ENCODE results near the gene TP53. TPM values are rescaled to one million over a fixed set of nuclear protein-coding genes. Genes with fewer than 3 reads are reported as not detected.
"Not testable (repeated sequence)": the region's sequence is repeated elsewhere in the genome, so short reads cannot be mapped to it uniquely, and the experiment has no call there.

Gene TP53
- total and polyA plus RNA-seq, 8 donors, result 50.9 to 90.4 (median 80.6) TPM

DNA sequence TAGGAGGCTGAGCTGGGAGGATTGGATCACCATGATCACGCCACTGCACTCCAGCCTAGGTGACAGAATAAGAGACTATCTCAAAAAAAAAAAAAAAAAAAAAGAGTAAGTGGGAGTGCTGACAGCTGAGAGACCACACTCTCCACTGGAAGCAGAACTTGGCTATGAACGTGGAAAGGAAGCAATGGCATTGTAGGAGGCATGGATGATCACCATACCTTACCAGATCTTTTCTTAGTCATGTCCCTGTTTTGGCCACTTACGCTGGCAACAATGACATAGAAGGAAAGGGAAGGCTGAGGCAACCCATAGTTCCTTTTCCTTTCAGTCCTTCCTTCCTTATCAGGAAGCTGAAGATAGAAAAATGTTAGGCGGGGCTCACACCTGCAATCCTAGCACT, 40.3 kb downstream of the TP53 start:
- Histone ChIP-seq H3K4me1 (peaks cover 16 to 24% of the 10 kb centered on the region in 2 donors), H3K4me3 (no peak overlapping the region), H3K9me3 (no peaks in the 10 kb centered on the region), H3K27me3 (peaks cover 14 to 54% of the 10 kb centered on the region in 2 donors), H3K36me3 (no peaks in the 10 kb centered on the region), H3K27ac (no peak overlapping the region)
- DNase-seq (no peak), ATAC-seq (no peak)
- TF ChIP-seq, protein P1, sequence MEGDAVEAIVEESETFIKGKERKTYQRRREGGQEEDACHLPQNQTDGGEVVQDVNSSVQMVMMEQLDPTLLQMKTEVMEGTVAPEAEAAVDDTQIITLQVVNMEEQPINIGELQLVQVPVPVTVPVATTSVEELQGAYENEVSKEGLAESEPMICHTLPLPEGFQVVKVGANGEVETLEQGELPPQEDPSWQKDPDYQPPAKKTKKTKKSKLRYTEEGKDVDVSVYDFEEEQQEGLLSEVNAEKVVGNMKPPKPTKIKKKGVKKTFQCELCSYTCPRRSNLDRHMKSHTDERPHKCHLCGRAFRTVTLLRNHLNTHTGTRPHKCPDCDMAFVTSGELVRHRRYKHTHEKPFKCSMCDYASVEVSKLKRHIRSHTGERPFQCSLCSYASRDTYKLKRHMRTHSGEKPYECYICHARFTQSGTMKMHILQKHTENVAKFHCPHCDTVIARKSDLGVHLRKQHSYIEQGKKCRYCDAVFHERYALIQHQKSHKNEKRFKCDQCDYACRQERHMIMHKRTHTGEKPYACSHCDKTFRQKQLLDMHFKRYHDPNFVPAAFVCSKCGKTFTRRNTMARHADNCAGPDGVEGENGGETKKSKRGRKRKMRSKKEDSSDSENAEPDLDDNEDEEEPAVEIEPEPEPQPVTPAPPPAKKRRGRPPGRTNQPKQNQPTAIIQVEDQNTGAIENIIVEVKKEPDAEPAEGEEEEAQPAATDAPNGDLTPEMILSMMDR (IDR thresholded peaks at IDR 0.05), result no peak
- intact Hi-C loops (cut with DNase I), result no loop called here

DNA sequence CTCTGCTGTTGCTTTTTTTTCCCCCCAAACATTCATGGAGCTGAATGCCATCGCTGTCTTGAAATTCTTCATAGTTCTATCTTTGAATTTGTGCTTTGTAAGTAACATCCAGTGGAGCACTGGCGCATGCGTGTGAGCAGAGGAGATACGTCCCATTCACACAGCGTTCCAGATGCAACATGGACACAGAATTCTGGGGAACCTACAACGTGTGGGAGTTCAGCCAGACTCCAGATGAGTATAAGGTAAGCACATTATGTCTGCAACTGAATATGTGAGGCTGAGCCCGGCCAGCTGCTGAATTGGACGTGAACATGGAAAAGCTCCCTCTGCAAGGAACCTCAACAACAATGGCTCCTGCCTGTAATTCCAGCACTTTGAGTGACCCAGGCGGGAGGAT, 40.8 kb downstream of the TP53 start:
- intact Hi-C loops (cut with DNase I), result no loop called here
- DNase-seq, result no peak
- no peak for ATAC-seq

DNA sequence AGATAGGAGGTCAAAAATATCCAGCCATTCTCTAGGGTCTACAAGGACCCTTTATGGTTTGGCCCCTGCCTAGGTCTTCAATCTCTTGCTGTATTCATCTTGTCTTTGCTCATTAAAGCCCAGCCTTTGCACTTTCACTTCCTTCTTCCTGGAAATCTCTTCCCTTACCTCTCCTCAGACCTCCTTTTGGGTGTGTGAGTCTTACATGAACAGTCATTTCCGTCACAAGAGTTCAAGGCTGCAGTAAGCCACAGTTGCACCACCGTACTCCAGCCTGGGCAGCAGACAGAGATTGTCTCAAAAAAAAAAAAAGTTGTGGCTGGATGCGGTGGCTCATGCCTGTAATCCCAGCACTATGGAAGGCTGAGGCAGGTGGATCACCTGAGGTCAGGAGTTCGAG, 42.5 kb downstream of the TP53 start:
- intact Hi-C loops (cut with DNase I), result no loop called here
- H3K27me3 ChIP-seq, result peaks cover 0 to 31% of the 10 kb centered on the region in 2 donors
- H3K27ac ChIP-seq, result no peak overlapping the region
- H3K4me1 ChIP-seq, result peaks cover 0 to 4% of the 10 kb centered on the region in 2 donors
- TF ChIP-seq, protein P1 (IDR thresholded peaks at IDR 0.05), result no peak
- H3K4me3 ChIP-seq, result no peak overlapping the region
- H3K9me3 ChIP-seq, result no peaks in the 10 kb centered on the region
- no peak for DNase-seq
- no peaks in the 10 kb centered on the region for H3K36me3 ChIP-seq
- no peak for ATAC-seq

More for the DNA sequence above, 40.8 kb downstream of the TP53 start:
- no peak overlapping the region for H3K27ac ChIP-seq
- no peaks in the 10 kb centered on the region for H3K36me3 ChIP-seq
- H3K4me3 ChIP-seq, result no peak overlapping the region
- peaks cover 14 to 19% of the 10 kb centered on the region in 2 donors for H3K4me1 ChIP-seq
- TF ChIP-seq, protein P1 (IDR thresholded peaks at IDR 0.05), result no peak
- peaks cover 9 to 48% of the 10 kb centered on the region in 2 donors for H3K27me3 ChIP-seq
- no peaks in the 10 kb centered on the region for H3K9me3 ChIP-seq

DNA sequence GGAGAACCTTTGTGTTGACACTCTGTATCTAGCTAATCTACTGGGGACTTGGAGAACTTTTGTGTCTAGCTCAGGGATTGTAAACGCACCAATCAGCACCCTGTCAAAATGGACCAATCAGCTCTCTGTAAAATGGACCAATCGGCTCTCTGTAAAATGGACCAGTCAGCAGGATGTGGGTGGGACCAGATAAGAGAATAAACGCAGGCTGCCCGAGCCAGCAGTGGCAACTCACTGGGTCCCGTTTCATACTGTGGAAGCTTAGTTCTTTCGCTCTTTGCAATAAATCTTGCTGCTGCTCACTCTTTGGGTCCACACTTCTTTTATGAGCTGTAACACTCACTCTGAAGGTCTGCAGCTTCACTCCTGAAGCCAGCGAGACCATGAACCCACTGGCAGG, 45.7 kb downstream of the TP53 start:
- H3K27me3 ChIP-seq; ATAC-seq; H3K9me3 ChIP-seq; H3K4me1 ChIP-seq; H3K36me3 ChIP-seq; intact Hi-C loops (cut with DNase I); H3K27ac ChIP-seq; H3K4me3 ChIP-seq; DNase-seq: not testable (repeated sequence)

DNA sequence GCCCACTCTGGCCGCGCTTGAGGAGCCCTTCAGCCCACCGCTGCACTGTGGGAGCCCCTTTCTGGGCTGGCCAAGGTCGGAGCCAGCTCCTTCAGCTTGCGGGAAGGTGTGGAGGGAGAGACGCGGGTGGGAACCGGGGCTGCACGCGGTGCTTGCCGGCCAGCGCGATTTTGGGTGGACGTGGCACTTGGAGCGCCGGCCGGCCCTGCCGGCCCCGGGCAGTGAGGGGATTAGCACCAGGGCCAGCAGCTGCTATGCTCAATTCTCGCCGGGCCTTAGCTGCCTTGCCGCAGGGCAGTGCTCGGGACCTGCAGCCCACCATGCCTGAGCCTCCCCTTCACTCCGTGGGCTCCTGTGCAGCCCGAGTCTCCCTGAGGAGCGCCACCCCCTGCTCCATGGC, 46.5 kb downstream of the TP53 start:
- ATAC-seq (no peak), DNase-seq (no peak)
- no peak overlapping the region for H3K27ac ChIP-seq
- no peaks in the 10 kb centered on the region for H3K36me3 ChIP-seq
- peaks cover 0 to 7% of the 10 kb centered on the region in 2 donors for H3K27me3 ChIP-seq
- intact Hi-C loops (cut with DNase I), result no loop called here
- peaks cover 0 to 4% of the 10 kb centered on the region in 2 donors for H3K4me1 ChIP-seq
- H3K4me3 ChIP-seq, result no peak overlapping the region
- H3K9me3 ChIP-seq, result no peaks in the 10 kb centered on the region
- TF ChIP-seq, protein P1 (IDR thresholded peaks at IDR 0.05), result no peak

DNA sequence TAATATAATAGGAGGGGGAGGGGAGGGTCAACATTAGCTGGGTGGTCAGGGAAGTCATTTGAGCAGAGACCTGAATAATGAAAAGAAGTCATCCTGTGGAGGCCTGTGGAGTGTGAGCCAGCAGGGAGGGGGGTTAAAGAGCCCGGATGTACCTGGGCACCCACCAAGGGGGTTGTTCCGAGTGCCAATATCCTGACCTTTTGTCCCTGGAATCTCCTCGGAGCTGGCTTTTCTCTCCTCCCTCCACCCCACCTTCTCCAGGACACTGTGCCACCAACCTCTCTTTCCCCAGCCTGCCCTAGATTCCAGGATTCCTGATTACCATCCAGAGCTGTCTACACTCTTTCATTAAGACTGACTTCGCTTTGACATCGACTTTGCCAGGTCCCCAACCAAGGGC, 51.1 kb downstream of the TP53 start:
- intact Hi-C loops (cut with DNase I), result loop anchor here in 1 of 2 donors (10.0 kb wide), 1 partner anchor 49 kb away; the partner anchor contains the start of genes TP53 and WRAP53

More for the DNA sequence above, 51.1 kb downstream of the TP53 start:
- H3K27ac ChIP-seq, result no peak overlapping the region
- TF ChIP-seq, protein P1 (IDR thresholded peaks at IDR 0.05), result no peak
- H3K4me3 ChIP-seq, result no peak overlapping the region
- ATAC-seq (no peak), DNase-seq (no peak)
- no peaks in the 10 kb centered on the region for H3K4me1 ChIP-seq
- no peaks in the 10 kb centered on the region for H3K9me3 ChIP-seq
- no peaks in the 10 kb centered on the region for H3K27me3 ChIP-seq
- H3K36me3 ChIP-seq, result no peaks in the 10 kb centered on the region

Measured in left lung (tissue), 10 donors.